ENCODE data around the gene CDH13. TPM values are rescaled to one million over a fixed set of nuclear protein-coding genes. Genes with fewer than 3 reads are reported as not detected.
"Not testable (repeated sequence)": the region's sequence is repeated elsewhere in the genome, so short reads cannot be mapped to it uniquely, and the experiment has no call there.

The CDH13 gene
- total RNA-seq, 1 donor from 2014 or later: 161 TPM

- H3K27ac ChIP-seq (replicated peaks): no peak overlapping the region
- H3K4me3 ChIP-seq: no peak overlapping the region
- DNase-seq: no peak
- no peak for TF ChIP-seq CTCF (IDR thresholded peaks at IDR 0.05; ENCODE audit: borderline replicate concordance)
- peaks cover 11% of the 10 kb centered on the region for H3K4me1 ChIP-seq
- no peaks in the 10 kb centered on the region for H3K36me3 ChIP-seq
- peaks cover 10% of the 10 kb centered on the region for H3K9me3 ChIP-seq (replicated peaks)
- intact Hi-C loops (cut with micrococcal nuclease): no loop called here
- H3K27me3 ChIP-seq (ENCODE audit: low read depth): no peaks in the 10 kb centered on the region
Measured at GRCh38 chr16:82917886-82918595, 291.3 kb downstream of the CDH13 start.

GRCh38 chr16:82924075-82924854 is 297.5 kb downstream of the CDH13 start:
- TF ChIP-seq CTCF (IDR thresholded peaks at IDR 0.05; ENCODE audit: borderline replicate concordance): no peak
- no peaks in the 10 kb centered on the region for H3K27me3 ChIP-seq (ENCODE audit: low read depth)
- no peak overlapping the region for H3K27ac ChIP-seq (replicated peaks)
- peaks cover 22% of the 10 kb centered on the region for H3K9me3 ChIP-seq (replicated peaks)
- no peak for DNase-seq
- peaks cover 8% of the 10 kb centered on the region for H3K36me3 ChIP-seq
- no peak overlapping the region for H3K4me3 ChIP-seq
- peaks cover 9% of the 10 kb centered on the region for H3K4me1 ChIP-seq
- intact Hi-C loops (cut with micrococcal nuclease): no loop called here

GRCh38 chr16:82926500-82926899 is 299.7 kb downstream of the CDH13 start:
- peaks cover 9% of the 10 kb centered on the region for H3K4me1 ChIP-seq
- peaks cover 12% of the 10 kb centered on the region for H3K9me3 ChIP-seq (replicated peaks)
- peaks cover 8% of the 10 kb centered on the region for H3K36me3 ChIP-seq
- DNase-seq: no peak
- H3K27ac ChIP-seq (replicated peaks): no peak overlapping the region
- no peaks in the 10 kb centered on the region for H3K27me3 ChIP-seq (ENCODE audit: low read depth)
- no peak overlapping the region for H3K4me3 ChIP-seq
- intact Hi-C loops (cut with micrococcal nuclease): no loop called here
- TF ChIP-seq CTCF (IDR thresholded peaks at IDR 0.05; ENCODE audit: borderline replicate concordance): no peak

- intact Hi-C loops (cut with micrococcal nuclease); H3K36me3 ChIP-seq; H3K27me3 ChIP-seq (ENCODE audit: low read depth); DNase-seq; H3K4me1 ChIP-seq; H3K27ac ChIP-seq (replicated peaks); H3K9me3 ChIP-seq (replicated peaks); H3K4me3 ChIP-seq: not testable (repeated sequence)
Measured at GRCh38 chr16:82933933-82934332, 307.2 kb downstream of the CDH13 start.

- no peaks in the 10 kb centered on the region for H3K27me3 ChIP-seq (ENCODE audit: low read depth)
- no peaks in the 10 kb centered on the region for H3K36me3 ChIP-seq
- H3K4me1 ChIP-seq: no peaks in the 10 kb centered on the region
- H3K4me3 ChIP-seq: no peak overlapping the region
- DNase-seq: no peak
- H3K9me3 ChIP-seq (replicated peaks): peaks cover 8% of the 10 kb centered on the region
- no peak for TF ChIP-seq CTCF (IDR thresholded peaks at IDR 0.05; ENCODE audit: borderline replicate concordance)
- no peak overlapping the region for H3K27ac ChIP-seq (replicated peaks)
- intact Hi-C loops (cut with micrococcal nuclease): no loop called here
Measured at GRCh38 chr16:82935766-82936165, 309.0 kb downstream of the CDH13 start.

Data from left ventricle myocardium inferior (tissue), 1 donor.